ENCODE results near the gene KRT6B.

DNA sequence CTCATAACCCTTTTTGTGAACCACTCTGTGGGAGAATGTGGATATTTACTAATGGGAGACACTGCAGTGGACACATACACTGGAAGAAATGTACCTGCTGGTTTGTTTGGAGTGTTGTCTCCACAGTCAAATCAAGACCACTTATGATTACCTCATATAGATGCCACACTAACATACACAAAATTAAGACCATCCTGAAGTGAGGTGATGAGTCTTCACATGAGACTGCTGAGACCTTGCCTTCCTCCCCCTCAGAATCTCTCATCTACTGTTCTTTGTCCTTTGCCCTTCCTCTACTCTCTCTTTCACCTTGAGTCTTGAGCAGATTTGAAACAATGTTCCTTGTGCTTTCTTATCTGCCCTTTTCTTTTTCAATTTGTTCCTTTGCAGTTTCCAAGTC lies 36.8 kb upstream of the KRT6B start:
- TF ChIP-seq POLR2A (IDR thresholded peaks at IDR 0.05; ENCODE audit: low read length) (no peak), GATA1 (IDR thresholded peaks at IDR 0.05; ENCODE audit: low read depth, low read length) (no peak)
